Muscle of leg (tissue), 11 donors: ENCODE data around the gene EEF2KMT. TPM values are rescaled to one million over a fixed set of nuclear protein-coding genes. Genes with fewer than 3 reads are reported as not detected.
A peak's percentile ranks its signal among the peaks of the same experiment; 100 is the strongest.
"Not testable (repeated sequence)": the region's sequence is repeated elsewhere in the genome, so short reads cannot be mapped to it uniquely, and the experiment has no call there.

Experiments
- DNase-seq: peaks from one replicate; pipeline ENCODE4 v3.0.0; 2013
- H3K27ac ChIP-seq: one replicate; pipeline ENCODE4 v1.5.1; 2013; ENCODE audit warnings: mild to moderate bottlenecking, low read length, control low read depth
- H3K27me3 ChIP-seq: one replicate; pipeline ENCODE4 v1.6.1; 2013; ENCODE audit warnings: low read length; ENCODE audit not compliant: control insufficient read depth, insufficient read depth
- H3K36me3 ChIP-seq: one replicate; pipeline ENCODE4 v1.6.1; 2013; ENCODE audit warnings: low read length; ENCODE audit not compliant: control insufficient read depth, insufficient read depth
- H3K4me1 ChIP-seq: one replicate; pipeline ENCODE4 v1.6.1; 2013; ENCODE audit warnings: low read length; ENCODE audit not compliant: control insufficient read depth, insufficient read depth
- H3K4me3 ChIP-seq: one replicate; pipeline ENCODE4 v1.5.1; 2013; ENCODE audit warnings: low read length, control low read depth
- H3K9me3 ChIP-seq: replicated peaks from 2 replicates; pipeline ENCODE4 v1.6.1; 2013; ENCODE audit warnings: low read depth, low read length; ENCODE audit not compliant: control insufficient read depth
- WGBS: methylation state at CpG from one replicate; pipeline ENCODE4 v1.1.5; 2013; ENCODE audit warnings: missing lambda C conversion rate; ENCODE audit not compliant: insufficient coverage; 5-methylcytosine and 5-hydroxymethylcytosine counted together
- polyA plus RNA-seq, 8 donors: library from polyadenylated mRNA; unstranded; fragments of 120-200 nt; gene quantifications; one replicate each; pipeline versions ENCODE4 v1.2.1 to v1.2.3, GENCODE V29; 2013; ENCODE audit warnings: inconsistent platforms in 1 of 8, low replicate concordance in 1 of 8; ENCODE audit not compliant: insufficient read length in 8 of 8, insufficient read depth in 1 of 8
- total RNA-seq: library from RNA; stranded (reverse); fragments of 120-200 nt; gene quantifications from one replicate; pipeline ENCODE4 v1.2.4, GENCODE V29; 2013

Gene EEF2KMT
- total and polyA plus RNA-seq, 9 donors, result 7.0 to 13.0 (median 11.0) TPM

- not testable (repeated sequence) for H3K9me3 ChIP-seq, H3K4me1 ChIP-seq, DNase-seq, H3K27ac ChIP-seq, H3K4me3 ChIP-seq, H3K27me3 ChIP-seq
- peaks cover 23% of the 10 kb centered on the region for H3K36me3 ChIP-seq
- 82% methylated on average over 7 of the region's 9 CpGs for WGBS
Observed at GRCh38 chr16:5083646-5084045, 13.9 kb downstream of the EEF2KMT start.

DNA sequence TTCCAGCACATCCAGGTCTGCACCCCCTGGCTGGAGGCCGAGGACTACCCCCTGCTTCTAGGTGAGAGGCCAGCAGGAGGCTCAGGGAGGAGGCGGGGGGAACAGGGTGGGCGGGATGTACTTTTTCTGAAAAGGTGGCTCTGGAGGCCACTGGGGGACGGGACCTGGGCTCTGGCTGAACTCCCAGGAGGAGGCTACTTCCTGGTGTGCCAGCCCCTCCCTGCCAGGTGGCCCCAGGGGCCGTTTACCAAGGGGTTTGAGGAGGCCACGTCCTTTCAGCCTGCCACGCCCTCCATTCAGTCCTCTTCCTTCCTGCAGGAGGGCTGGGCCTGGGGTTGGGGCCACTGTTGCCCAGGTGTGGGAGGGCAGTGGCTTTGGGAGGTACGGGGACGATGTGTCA is 16.6 kb downstream of the EEF2KMT start:
- WGBS, result 88% methylated on average over 3 of the region's 9 CpGs
- H3K4me1 ChIP-seq, H3K9me3 ChIP-seq, DNase-seq, H3K4me3 ChIP-seq, H3K27me3 ChIP-seq, H3K27ac ChIP-seq: not testable (repeated sequence)
- peaks cover 41% of the 10 kb centered on the region for H3K36me3 ChIP-seq

- H3K27ac ChIP-seq, H3K4me1 ChIP-seq, H3K27me3 ChIP-seq, DNase-seq, H3K4me3 ChIP-seq, H3K9me3 ChIP-seq: not testable (repeated sequence)
- H3K36me3 ChIP-seq, result peaks cover 46% of the 10 kb centered on the region
- WGBS, result 91% methylated on average over 8 of the region's 12 CpGs
Observed at GRCh38 chr16:5080461-5080860, 17.1 kb downstream of the EEF2KMT start.

DNA sequence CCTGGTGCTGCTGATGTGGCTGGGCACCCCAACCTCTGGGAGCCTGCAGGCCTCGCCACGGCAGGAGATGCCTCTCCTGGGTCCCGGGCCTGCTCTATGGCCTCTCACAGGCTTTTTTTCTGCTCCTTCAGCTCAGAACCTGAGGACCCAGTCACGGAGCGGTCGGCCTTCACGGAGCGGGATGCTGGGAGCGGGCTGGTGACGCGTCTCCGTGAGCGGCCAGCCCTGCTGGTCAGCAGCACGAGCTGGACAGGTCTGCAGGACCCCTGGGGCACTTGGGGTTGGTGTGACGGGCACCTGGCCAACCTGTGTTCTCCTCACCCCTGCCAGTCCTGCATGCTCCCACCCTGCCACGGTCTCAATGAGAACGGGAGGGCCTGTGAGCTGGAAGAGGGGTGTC is 19.0 kb downstream of the EEF2KMT start:
- no peaks in the 10 kb centered on the region for H3K27me3 ChIP-seq
- no peak overlapping the region for H3K4me3 ChIP-seq
- no peak for DNase-seq
- no peaks in the 10 kb centered on the region for H3K9me3 ChIP-seq
- H3K36me3 ChIP-seq, result peaks cover 50% of the 10 kb centered on the region
- 98% methylated on average over 14 of the region's 17 CpGs for WGBS
- no peak overlapping the region for H3K27ac ChIP-seq
- no peaks in the 10 kb centered on the region for H3K4me1 ChIP-seq

GRCh38 chr16:5077304-5077703 is 20.3 kb downstream of the EEF2KMT start:
- Histone ChIP-seq H3K9me3 (no peaks in the 10 kb centered on the region), H3K36me3 (peaks cover 46% of the 10 kb centered on the region)
- 93% methylated on average over 13 of the region's 13 CpGs for WGBS

DNA sequence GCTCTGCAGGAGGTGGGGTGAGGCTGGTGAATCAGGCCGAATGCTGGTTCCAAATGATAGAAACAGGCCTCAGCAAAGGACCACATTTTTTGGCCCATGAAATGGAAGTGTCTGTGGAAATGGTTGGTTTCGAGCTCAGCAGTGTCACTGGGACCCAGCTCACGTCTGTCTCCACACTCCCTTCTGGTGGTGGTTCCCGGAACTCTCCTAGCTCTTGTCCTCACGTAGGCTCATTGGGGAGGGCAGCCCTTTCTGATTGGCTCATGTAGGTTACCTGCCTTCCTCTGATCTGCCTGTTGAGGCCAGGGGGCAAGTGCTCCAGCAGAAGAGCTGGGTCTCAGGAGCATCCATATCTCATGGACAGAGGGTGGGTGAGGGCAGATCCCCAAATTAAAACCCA is 22.0 kb downstream of the EEF2KMT start:
- H3K4me1 ChIP-seq, result peaks cover 16% of the 10 kb centered on the region
- H3K27ac ChIP-seq, result no peak overlapping the region
- no peak overlapping the region for H3K4me3 ChIP-seq
- H3K27me3 ChIP-seq, result no peaks in the 10 kb centered on the region
- no peaks in the 10 kb centered on the region for H3K9me3 ChIP-seq
- peaks cover 46% of the 10 kb centered on the region for H3K36me3 ChIP-seq
- DNase-seq, result no peak
- WGBS, result 70% methylated on average over 4 of the region's 5 CpGs

More at GRCh38 chr16:5077304-5077703, 20.3 kb downstream of the EEF2KMT start:
- Histone ChIP-seq H3K4me3 (no peak overlapping the region), H3K4me1 (peaks cover 8% of the 10 kb centered on the region), H3K27me3 (no peaks in the 10 kb centered on the region), H3K27ac (no peak overlapping the region)
- no peak for DNase-seq

DNA sequence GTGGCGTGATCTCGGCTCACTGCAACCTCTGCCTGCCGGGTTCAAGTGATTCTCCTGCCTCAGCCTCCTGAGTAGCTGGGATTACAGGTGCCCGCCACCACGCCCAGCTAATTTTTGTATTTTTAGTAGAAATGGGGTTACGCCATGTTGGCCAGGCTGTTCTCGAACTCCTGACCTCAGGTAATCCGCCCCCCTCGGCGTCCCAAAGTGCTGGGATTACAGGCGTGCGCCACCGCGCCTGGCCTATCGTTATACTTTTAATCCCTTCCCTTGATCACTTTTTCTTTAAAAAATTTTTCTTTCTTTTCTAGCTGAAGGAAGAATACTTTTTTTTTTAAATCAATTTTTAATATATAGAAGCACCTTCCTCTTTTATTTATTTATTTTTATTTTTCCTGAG is 23.8 kb downstream of the EEF2KMT start:
- not testable (repeated sequence) for H3K9me3 ChIP-seq, DNase-seq, H3K27me3 ChIP-seq, H3K27ac ChIP-seq, H3K4me3 ChIP-seq
- 97% methylated on average over 7 of the region's 15 CpGs for WGBS
- peaks cover 16% of the 10 kb centered on the region for H3K4me1 ChIP-seq
- H3K36me3 ChIP-seq, result peaks cover 39% of the 10 kb centered on the region

DNA sequence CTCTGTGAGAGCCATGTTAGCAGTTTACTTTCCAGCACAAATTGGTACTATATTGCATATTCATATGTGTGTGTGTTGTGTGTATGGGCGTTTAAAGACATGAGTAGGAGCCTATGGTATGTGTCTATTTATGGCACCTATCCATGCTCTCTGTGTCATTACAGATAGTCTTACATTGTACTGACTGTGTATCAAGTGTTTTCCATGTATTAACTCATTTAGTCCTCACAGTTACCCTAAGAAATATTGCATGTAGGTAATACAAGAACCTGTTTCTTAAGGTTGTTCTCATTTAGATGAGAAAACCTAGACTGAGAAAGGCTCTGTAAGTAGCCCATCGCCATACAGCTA is 24.3 kb downstream of the EEF2KMT start:
- no CpG with 5 or more reads among the region's 2 CpGs for WGBS
- no peaks in the 10 kb centered on the region for H3K9me3 ChIP-seq
- H3K4me1 ChIP-seq, result peaks cover 16% of the 10 kb centered on the region
- no peaks in the 10 kb centered on the region for H3K27me3 ChIP-seq
- H3K36me3 ChIP-seq, result peaks cover 35% of the 10 kb centered on the region
- H3K4me3 ChIP-seq, result no peak overlapping the region
- no peak for DNase-seq
- H3K27ac ChIP-seq, result no peak overlapping the region

DNA sequence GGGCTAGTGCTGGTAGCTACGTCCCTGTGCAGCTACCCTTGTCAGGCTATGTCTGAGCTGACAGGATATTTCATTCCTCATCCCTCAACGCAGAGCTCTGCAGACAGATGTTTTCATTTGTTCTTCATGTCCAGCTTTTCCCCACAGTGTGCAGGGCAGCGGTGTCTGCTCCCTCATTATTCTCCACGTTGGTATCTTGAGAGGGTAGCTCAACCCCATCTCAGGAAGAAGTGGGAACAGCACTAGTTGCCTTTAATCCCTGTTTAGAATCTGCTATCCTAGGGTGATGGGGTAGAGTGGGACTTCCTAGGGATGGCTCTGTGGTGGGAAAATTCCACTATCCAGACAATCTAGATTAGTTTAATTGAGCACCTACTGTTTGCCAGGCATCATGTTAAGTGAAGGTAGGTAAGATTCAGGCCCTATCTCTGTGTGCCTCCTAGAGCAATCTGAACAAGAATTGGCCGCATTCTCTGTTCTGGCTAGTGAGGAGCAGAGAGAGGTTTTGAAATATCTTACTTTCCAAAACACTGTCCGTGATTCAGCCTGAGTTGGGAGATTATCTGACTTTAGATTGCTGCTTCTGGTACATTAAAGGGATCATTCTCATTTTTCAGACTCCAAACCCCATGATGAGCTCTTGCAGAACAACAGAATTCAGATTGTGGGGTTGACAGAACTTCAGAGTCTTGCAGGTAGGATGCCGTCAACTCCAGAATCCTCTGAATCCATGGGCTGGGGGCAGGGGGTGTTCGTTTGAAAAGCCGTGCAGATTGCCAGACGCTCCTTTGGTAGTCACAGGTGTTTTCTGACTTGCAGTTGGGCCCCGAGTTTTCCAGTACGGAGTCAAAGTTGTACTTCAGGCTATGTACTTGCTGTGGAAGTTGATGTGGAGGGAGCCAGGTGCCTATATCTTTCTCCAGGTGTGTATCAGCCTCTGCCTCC is 25.0 kb downstream of the EEF2KMT start:
- Histone ChIP-seq H3K9me3 (no peaks in the 10 kb centered on the region), H3K27me3 (no peaks in the 10 kb centered on the region), H3K4me1 (peaks cover 16% of the 10 kb centered on the region), H3K4me3 (peak overlapping the region; percentile 86), H3K27ac (peak overlapping the region; percentile 76), H3K36me3 (peaks cover 29% of the 10 kb centered on the region)
- DNase-seq, result no peak
- 73% methylated on average over 4 of the region's 12 CpGs for WGBS

GRCh38 chr16:5071681-5072333 is 25.8 kb downstream of the EEF2KMT start, which contains the start of gene ALG1:
ALG1 (plus strand) TSS chr16:5071843; CDS start chr16:5071850, 7 bp downstream.
- H3K27ac ChIP-seq, result peak within 1 kb of the TSS; percentile 76
- H3K4me3 ChIP-seq, result peak within 1 kb of the TSS; percentile 86
- H3K4me1 ChIP-seq, result peaks cover 16% of the 10 kb centered on the region
- peak; percentile 95 for DNase-seq
- no peaks in the 10 kb centered on the region for H3K9me3 ChIP-seq
- under 1% methylated on average over 50 of the region's 53 CpGs for WGBS
- H3K27me3 ChIP-seq, result peaks cover 2% of the 10 kb centered on the region
- H3K36me3 ChIP-seq, result peaks cover 25% of the 10 kb centered on the region
